Gastrocnemius medialis (tissue), 4 donors: ENCODE measurements around the gene PRR7. TPM values are rescaled to one million over a fixed set of nuclear protein-coding genes. Genes with fewer than 3 reads are reported as not detected.

Experiments
- ATAC-seq, 2 donors: fragments of 150-250 bp; one replicate each; pipeline ENCODE4 v1.9.1; 2016
- DNase-seq, 2 donors: peaks; one replicate each; pipeline ENCODE4 v3.0.0-alpha.2; 2019
- H3K27ac ChIP-seq, 4 donors: fragments of 200-600 bp; sonication (generic); 1 replicate in 1 of 4; 2 replicates in 3 of 4; pipeline ENCODE4 v1.5.1; 2016 to 2018; ENCODE audit warnings: mild to moderate bottlenecking in 2 of 4, moderate library complexity in 1 of 4
- H3K27me3 ChIP-seq, 3 donors: fragments of 200-600 bp; sonication (generic) in 2 of 3; 1 replicate in 1 of 3; 2 replicates in 2 of 3; pipeline versions ENCODE4 v1.5.1 to v1.6.0; 2016 to 2019; ENCODE audit warnings: mild to moderate bottlenecking in 1 of 3, moderate library complexity in 1 of 3
- H3K36me3 ChIP-seq, 2 donors: fragments of 200-600 bp; sonication (generic) in 1 of 2; one replicate each; pipeline ENCODE4 v1.5.1; 2017 to 2018
- H3K4me1 ChIP-seq, 2 donors: fragments of 200-600 bp; sonication (generic) in 1 of 2; one replicate each; pipeline ENCODE4 v1.5.1; 2016 to 2017; ENCODE audit warnings: mild to moderate bottlenecking in 2 of 2
- H3K4me3 ChIP-seq, 4 donors: fragments of 200-600 bp; sonication (generic) in 3 of 4; 1 replicate in 1 of 4; 2 replicates in 3 of 4; pipeline ENCODE4 v1.5.1; 2016 to 2019; ENCODE audit warnings: mild to moderate bottlenecking in 2 of 4
- H3K9me3 ChIP-seq, 3 donors: fragments of 200-600 bp; sonication (generic) in 2 of 3; 1 replicate in 1 of 3; 2 replicates in 2 of 3; pipeline ENCODE4 v1.5.1; 2016 to 2019
- CTCF ChIP-seq, 5 experiments: fragments of 450-650 bp in 3 of 5; fragments of 200-600 bp in 2 of 5; sonication (generic) in 2 of 5; IDR thresholded peaks in 4 of 5; conservative IDR thresholded peaks in 1 of 5; 1 replicate in 4 of 5; 2 replicates in 1 of 5; pipeline ENCODE4 v1.5.1; 2016 to 2019; ENCODE audit warnings: antibody characterized with exemption in 5 of 5, mild to moderate bottlenecking in 3 of 5, moderate library complexity in 3 of 5
- POLR2A ChIP-seq, 2 donors: fragments of 450-650 bp; IDR thresholded peaks; one replicate each; pipeline ENCODE4 v1.6.1; 2017; ENCODE audit warnings: antibody characterized with exemption in 2 of 2, mild to moderate bottlenecking in 2 of 2, moderate library complexity in 2 of 2
- in situ Hi-C, 4 donors: fragments of 200-750 bp; cut with MboI; loops; one replicate each; pipeline versions ENCODE4 v1.15.0 to v1.8.0; 2017; ENCODE audit warnings: low sequenced_read_pairs in 4 of 4
- intact Hi-C: fragments of 100-400 bp; cut with DNase I; formaldehyde crosslinking; loops from one replicate; pipeline ENCODE4 v1.15.1; 2023; ENCODE audit warnings: low total_unique reads
- total RNA-seq, 4 donors: library from RNA; depleted of rRNA; stranded (reverse); fragments of >200 nt; gene quantifications; one replicate each; pipeline versions ENCODE4 v1.1.0 to v1.2.3, GENCODE V29; 2016

The PRR7 gene
- total RNA-seq, 4 donors from 2014 or later: 0.63 to 2.0 (median 1.4) TPM; not detected in 1

- Histone ChIP-seq H3K27me3 (no peaks in the 10 kb centered on the region), H3K4me1 (peaks cover 57% of the 10 kb centered on the region in 2 donors), H3K4me3 (peak within 1 kb of the TSS; percentile 70 to 87 (median 82)), H3K36me3 (no peaks in the 10 kb centered on the region), H3K9me3 (no peaks in the 10 kb centered on the region), H3K27ac (peak within 1 kb of the TSS; percentile 96 to 99 (median 98))
- intact Hi-C loops (loop anchor here (1.0 kb wide), 5 partner anchors 18 to 71 kb away; partner anchors contain the start of gene GRK6), in situ Hi-C loops (no loop called here)
- ATAC-seq: peak; percentile 73 to 79
- peak; percentile 92 to 95 for DNase-seq
- TF ChIP-seq CTCF (IDR thresholded peaks at IDR 0.05 in 4 of 5, conservative IDR thresholded peaks at IDR 0.05 in 1 of 5) (peak in 2 of 5 experiments; percentile 6 to 30), POLR2A (IDR thresholded peaks at IDR 0.05) (peak; percentile 98 to 99)
Measured at GRCh38 chr5:177497292-177498012, 50.8 kb downstream of the PRR7 start, which contains the start of gene PDLIM7. Gene PDLIM7, minus strand, starts transcription at chr5:177497604. Its CDS starts 1,092 bp downstream, at chr5:177496512.

- in situ Hi-C loops: no loop called here
- intact Hi-C loops: no loop called here
- Histone ChIP-seq H3K4me1 (peaks cover 50% of the 10 kb centered on the region in 2 donors), H3K27ac (peak overlapping the region; percentile 96 to 99 (median 98)), H3K27me3 (no peaks in the 10 kb centered on the region), H3K36me3 (no peaks in the 10 kb centered on the region), H3K9me3 (no peaks in the 10 kb centered on the region), H3K4me3 (peak overlapping the region; percentile 54 to 87 (median 76))
- TF ChIP-seq POLR2A (IDR thresholded peaks at IDR 0.05): no peak
- TF ChIP-seq CTCF (IDR thresholded peaks at IDR 0.05 in 4 of 5, conservative IDR thresholded peaks at IDR 0.05 in 1 of 5): peak in 1 of 5 experiments; percentile 12
- ATAC-seq (peak in 1 of 2 donors; percentile 1), DNase-seq (no peak)
Measured at GRCh38 chr5:177498013-177498787, 51.6 kb downstream of the PRR7 start.

GRCh38 chr5:177499842-177500241, 53.2 kb downstream of the PRR7 start:
- DNase-seq (no peak), ATAC-seq (no peak)
- no peaks in the 10 kb centered on the region for H3K9me3 ChIP-seq
- H3K27me3 ChIP-seq: no peaks in the 10 kb centered on the region
- no peaks in the 10 kb centered on the region for H3K36me3 ChIP-seq
- intact Hi-C loops (no loop called here), in situ Hi-C loops (loop anchor here (5.0 to 25.0 kb wide), 4 partner anchors 95 to 115 kb away; partner anchors contain the start of genes SLC34A1 (in 2 of the 4), F12 (in 1 of the 4) and PFN3 (in 1 of the 4))
- H3K4me1 ChIP-seq: peaks cover 33% of the 10 kb centered on the region in 2 donors
- no peak for TF ChIP-seq POLR2A (IDR thresholded peaks at IDR 0.05)
- no peak for TF ChIP-seq CTCF (IDR thresholded peaks at IDR 0.05 in 4 of 5, conservative IDR thresholded peaks at IDR 0.05 in 1 of 5)
- no peak overlapping the region for H3K4me3 ChIP-seq
- H3K27ac ChIP-seq: peak overlapping the region in 3 of 4 donors; percentile 36 to 98 (median 47)

- no peaks in the 10 kb centered on the region for H3K27me3 ChIP-seq
- TF ChIP-seq CTCF (IDR thresholded peaks at IDR 0.05 in 4 of 5, conservative IDR thresholded peaks at IDR 0.05 in 1 of 5): peak; percentile 87 to 98 (median 95)
- TF ChIP-seq POLR2A (IDR thresholded peaks at IDR 0.05): no peak
- H3K36me3 ChIP-seq: no peaks in the 10 kb centered on the region
- ATAC-seq (peak; percentile 20 to 39), DNase-seq (peak; percentile 72 to 83)
- no peak overlapping the region for H3K4me3 ChIP-seq
- H3K27ac ChIP-seq: peak overlapping the region in 2 of 4 donors; percentile 47 to 98
- in situ Hi-C loops: loop anchor here (5.0 to 25.0 kb wide), 4 partner anchors 96 to 116 kb away; partner anchors contain the start of genes SLC34A1 (in 2 of the 4), F12 (in 1 of the 4) and PFN3 (in 1 of the 4)
- no peaks in the 10 kb centered on the region for H3K9me3 ChIP-seq
- intact Hi-C loops: loop anchor here (1.0 kb wide), 3 partner anchors 46 to 111 kb away; no protein-coding TSS in a partner anchor
- peaks cover 23% of the 10 kb centered on the region in 2 donors for H3K4me1 ChIP-seq
Measured at GRCh38 chr5:177500685-177501522, 54.3 kb downstream of the PRR7 start.
